Right renal pelvis (tissue), 4 donors: Measurements from ENCODE around the gene MSI1. TPM values are rescaled to one million over a fixed set of nuclear protein-coding genes. Genes with fewer than 3 reads are reported as not detected.

Experiments
- DNase-seq, 4 donors: peaks; one replicate each; pipeline ENCODE4 v3.0.0-alpha.2; 2013; ENCODE audit warnings: low read depth in 4 of 4, low spot score in 3 of 4, missing footprints in 1 of 4
- polyA plus RNA-seq, 4 donors: library from polyadenylated mRNA; unstranded; fragments of 120-200 nt; gene quantifications; one replicate each; pipeline ENCODE4 v1.2.1, GENCODE V29; 2013; ENCODE audit not compliant: insufficient read length in 4 of 4

The MSI1 gene
- polyA plus RNA-seq, 4 donors = 17.7 to 23.8 (median 19.5) TPM

GRCh38 chr12:120378036-120378435 lies 9.1 kb upstream of the MSI1 start:
- DNase-seq = no peak

DNA sequence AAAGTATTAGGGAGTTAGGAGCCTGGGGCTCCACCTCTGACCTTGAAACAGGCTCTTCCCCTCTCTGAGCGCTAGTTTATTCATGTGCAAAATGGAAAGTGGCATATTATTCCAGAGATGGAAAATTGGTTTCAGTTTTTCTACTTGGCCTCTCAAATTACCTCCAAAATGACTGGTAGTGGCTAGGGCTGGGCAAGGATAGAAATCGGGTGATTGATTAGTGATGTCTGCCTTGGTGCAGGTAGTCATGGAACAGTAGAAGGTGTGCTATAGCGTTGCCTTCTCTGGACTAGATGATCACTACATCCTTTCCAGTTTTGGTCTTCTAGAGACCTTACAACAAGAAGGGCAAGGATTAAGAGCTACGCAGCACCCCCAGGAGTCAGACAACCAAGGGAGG lies 8.6 kb upstream of the MSI1 start:
- DNase-seq = no peak

GRCh38 chr12:120376934-120377572 lies 8.1 kb upstream of the MSI1 start:
- DNase-seq = no peak

DNA sequence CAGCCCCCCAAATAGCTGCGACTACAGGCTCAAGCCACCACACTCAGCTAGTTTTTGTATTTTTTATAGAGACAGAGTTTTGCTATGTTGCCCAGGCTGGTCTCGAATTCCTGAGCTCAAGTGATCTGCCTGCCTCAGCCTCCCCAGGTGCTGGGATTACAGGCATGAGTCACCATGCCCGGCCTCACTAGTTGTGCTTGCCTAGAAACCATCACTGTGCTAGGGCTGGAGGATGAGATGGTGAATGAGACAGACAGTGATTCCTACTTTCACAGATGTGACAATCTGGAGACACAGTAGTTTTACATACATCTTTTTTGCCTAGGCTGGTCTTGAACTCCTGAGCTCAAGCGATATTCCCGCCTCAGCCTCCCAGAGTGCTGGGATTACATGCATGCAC lies 7.5 kb upstream of the MSI1 start:
- DNase-seq = no peak

GRCh38 chr12:120376009-120376408 lies 7.0 kb upstream of the MSI1 start:
- DNase-seq = no peak

- no peak for DNase-seq
These were observed 4.7 kb upstream of the MSI1 start for GRCh38 chr12:120373683-120374082.

GRCh38 chr12:120370343-120371243 lies 1.6 kb upstream of the MSI1 start:
- DNase-seq = no peak

GRCh38 chr12:120369603-120370342 lies 809 bp upstream of the MSI1 start:
- no peak for DNase-seq

DNA sequence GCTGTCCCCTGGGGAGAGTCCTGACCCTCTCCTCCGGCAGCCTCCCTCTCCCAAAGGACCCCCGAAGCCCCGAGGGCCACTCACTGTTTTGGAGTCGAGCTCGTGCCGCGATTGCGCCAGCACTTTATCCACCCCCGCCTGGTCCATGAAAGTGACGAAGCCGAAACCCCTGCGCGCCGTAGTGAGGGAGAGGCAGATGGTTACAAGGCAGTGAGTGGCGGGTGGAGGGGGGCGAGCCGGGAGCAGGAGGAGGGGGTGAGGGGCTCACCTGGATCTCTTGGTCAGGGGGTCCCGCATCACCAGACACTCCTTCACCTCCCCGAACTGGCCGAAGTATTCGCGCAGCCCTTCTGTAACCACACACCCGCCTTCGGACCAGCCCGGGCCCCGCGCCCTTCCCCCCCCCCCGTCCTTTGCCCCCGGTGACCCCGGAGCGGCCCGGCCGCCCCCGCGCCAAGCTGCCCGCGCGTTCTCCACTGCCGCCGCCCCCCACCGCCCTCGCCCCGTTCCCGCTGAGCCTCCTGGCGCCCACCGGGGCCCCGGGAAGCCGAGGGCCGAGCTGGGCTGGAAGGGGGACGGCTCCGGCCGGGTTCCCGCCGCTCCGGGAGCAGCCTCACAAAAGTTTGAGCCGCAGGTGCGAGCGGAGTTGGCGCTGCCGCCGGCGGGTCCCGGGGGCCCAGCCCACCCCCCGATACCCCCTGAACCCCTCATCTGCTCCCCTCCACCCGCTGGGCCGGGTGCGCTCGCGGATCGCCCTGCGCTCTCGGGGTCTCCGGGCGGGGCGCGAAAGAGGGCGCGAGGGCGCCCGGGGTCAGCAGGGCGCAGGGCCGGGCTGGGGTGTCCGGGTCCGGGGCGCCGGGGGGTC lies 808 bp downstream of the MSI1 start:
- no peak for DNase-seq

DNA sequence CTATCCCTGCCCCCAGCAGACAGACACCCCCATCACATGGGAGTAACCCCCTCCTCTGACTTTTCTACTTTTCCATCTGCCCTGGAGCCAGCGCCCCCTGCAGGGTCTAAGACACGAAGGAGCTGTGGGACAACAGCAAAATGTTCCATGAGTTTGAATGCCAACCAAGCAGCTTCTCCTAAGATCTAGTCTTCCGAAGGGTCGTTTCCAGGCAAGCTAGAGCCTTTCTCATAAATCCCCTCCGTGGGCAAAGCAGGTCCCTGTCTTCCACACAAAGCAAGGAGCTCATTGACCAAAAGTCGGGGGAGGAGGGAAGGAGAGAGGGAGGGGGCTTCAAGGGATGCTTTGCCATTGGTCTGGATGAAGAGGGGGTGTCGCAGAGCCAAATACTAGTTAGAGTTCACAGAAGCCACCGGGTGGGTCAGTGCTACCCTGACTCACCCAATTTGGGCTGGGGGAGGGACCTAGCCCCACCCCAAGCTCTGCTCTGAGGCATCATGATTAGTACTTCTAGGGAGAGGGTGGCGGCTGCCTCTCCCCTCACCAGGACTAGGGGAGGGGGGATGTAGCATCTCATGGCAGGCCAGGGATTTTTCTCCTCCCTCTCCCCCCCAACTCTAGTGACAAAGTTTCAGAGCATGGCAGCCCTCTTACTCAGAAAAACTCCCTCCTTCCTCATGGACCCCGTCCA lies 1.6 kb downstream of the MSI1 start:
- DNase-seq = no peak

DNA sequence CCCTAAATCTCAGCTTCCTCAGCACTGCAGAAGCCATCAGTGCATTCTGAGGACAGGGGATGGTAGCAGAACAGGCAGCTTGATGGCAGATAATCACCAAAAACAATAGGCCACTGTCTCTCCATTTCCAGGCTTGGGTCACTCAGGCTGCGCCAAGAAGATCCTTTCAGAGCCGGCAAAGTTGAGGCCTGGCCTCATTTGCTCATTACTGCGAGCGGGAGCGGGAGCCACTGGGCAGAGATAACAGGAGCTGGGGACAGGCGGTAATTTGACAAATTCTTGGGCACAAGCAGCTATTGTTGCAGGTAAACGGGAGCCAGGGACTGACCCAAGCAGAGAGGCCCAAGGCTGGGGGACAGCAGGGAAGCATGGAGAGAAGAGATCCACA lies 2.1 kb downstream of the MSI1 start:
- no peak for DNase-seq

- no peak for DNase-seq
These were observed 2.6 kb downstream of the MSI1 start for GRCh38 chr12:120366341-120366705.

- no peak for DNase-seq
These were observed 3.2 kb downstream of the MSI1 start for GRCh38 chr12:120365675-120366340.

DNA sequence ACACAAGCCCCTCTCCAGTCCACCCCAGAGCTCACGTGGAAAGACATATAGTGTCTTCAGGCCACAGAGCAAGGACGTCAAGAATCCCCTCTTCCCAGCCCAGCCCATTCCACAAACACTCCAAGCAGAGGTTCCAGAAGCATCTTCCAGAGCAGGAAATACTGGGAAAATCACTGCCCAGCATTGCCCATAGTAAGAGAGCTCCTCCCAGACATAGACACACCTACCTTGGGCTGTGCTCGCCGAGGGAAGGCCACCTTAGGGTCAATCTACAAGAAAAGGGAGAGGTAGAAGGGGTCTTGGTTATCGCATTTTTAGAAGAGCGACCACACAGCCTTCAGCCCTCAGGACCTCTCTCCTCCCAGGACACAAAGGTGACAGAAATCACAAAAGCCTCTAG lies 4.5 kb downstream of the MSI1 start:
- DNase-seq = no peak

GRCh38 chr12:120363274-120363855 lies 5.6 kb downstream of the MSI1 start:
- no peak for DNase-seq

- DNase-seq = no peak
These were observed 6.3 kb downstream of the MSI1 start for GRCh38 chr12:120362516-120363273.

DNA sequence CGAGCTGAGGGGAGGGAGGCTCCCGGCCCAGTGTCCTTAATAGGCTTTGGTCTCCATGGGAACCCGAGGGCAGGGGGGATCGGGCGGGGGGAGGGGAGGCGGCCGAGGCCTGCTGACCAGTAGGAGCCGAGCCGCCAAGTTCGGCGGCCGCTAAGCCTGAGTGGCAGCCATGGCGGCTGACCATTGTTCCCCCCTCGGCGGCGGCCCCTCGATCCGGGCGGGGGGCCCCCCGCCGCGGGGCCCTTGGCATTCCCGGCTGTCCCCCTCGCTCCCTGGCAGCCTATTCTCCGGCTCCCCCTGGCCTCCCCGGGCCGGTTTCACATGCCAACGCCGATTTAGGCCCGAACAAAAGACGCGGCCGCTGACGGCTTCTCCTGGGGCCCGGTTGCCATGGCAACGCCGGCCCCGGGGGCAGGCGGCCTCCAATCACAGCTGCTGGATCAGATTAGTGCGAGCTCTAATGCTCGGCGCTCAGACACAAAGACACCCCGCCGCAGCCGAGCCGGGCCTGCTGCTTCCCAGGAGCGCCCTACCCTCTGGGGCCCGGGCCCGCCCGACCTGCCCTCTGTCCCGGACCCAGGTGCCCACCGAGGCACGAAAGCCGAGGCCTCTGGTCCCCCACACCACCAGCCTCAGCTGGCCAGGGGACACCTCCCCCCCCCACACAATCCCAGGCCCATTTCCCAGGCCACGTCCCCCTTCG lies 7.3 kb downstream of the MSI1 start:
- peak; percentile 74 to 82 (median 80) for DNase-seq

GRCh38 chr12:120359128-120359527 lies 9.8 kb downstream of the MSI1 start:
- no peak for DNase-seq
